Measurements from ENCODE around the gene GSN.

The GSN gene

GRCh38 chr9:121328876-121329681 is 61.1 kb downstream of the GSN start:
- Histone ChIP-seq H3K4me1 (ENCODE audit: control insufficient read depth in 1 of 2, insufficient read depth in 1 of 2, low read depth in 1 of 2, low read length in 1 of 2) (peaks cover 33 to 45% of the 10 kb centered on the region in 2 experiments), H3K9me3 (no peaks in the 10 kb centered on the region), H3K36me3 (peaks cover 100% of the 10 kb centered on the region), H3K27me3 (no peaks in the 10 kb centered on the region), H3K4me3 (ENCODE audit: low read depth in 1 of 2, low read length in 1 of 2) (no peak overlapping the region), H3K27ac (peak overlapping the region; percentile 73)
- no peak for TF ChIP-seq CTCF (IDR thresholded peaks at IDR 0.05)

GRCh38 chr9:121331549-121331948 is 63.6 kb downstream of the GSN start:
- Histone ChIP-seq H3K27ac (peak overlapping the region; percentile 44), H3K9me3 (no peaks in the 10 kb centered on the region), H3K27me3 (no peaks in the 10 kb centered on the region), H3K4me3 (ENCODE audit: low read depth in 1 of 2, low read length in 1 of 2) (no peak overlapping the region), H3K4me1 (ENCODE audit: control insufficient read depth in 1 of 2, insufficient read depth in 1 of 2, low read depth in 1 of 2, low read length in 1 of 2) (peaks cover 16 to 24% of the 10 kb centered on the region in 2 experiments), H3K36me3 (peaks cover 93% of the 10 kb centered on the region)
- no peak for TF ChIP-seq CTCF (IDR thresholded peaks at IDR 0.05)

GRCh38 chr9:121331992-121332685 is 64.2 kb downstream of the GSN start:
- Histone ChIP-seq H3K4me3 (ENCODE audit: low read depth in 1 of 2, low read length in 1 of 2) (no peak overlapping the region), H3K27me3 (no peaks in the 10 kb centered on the region), H3K27ac (peak overlapping the region; percentile 44), H3K9me3 (no peaks in the 10 kb centered on the region), H3K36me3 (peaks cover 92% of the 10 kb centered on the region), H3K4me1 (ENCODE audit: control insufficient read depth in 1 of 2, insufficient read depth in 1 of 2, low read depth in 1 of 2, low read length in 1 of 2) (peaks cover 16 to 24% of the 10 kb centered on the region in 2 experiments)
- TF ChIP-seq CTCF (IDR thresholded peaks at IDR 0.05) = no peak

GRCh38 chr9:121333950-121334773 is 66.2 kb downstream of the GSN start:
- Histone ChIP-seq H3K4me3 (ENCODE audit: low read depth in 1 of 2, low read length in 1 of 2) (no peak overlapping the region), H3K27me3 (no peaks in the 10 kb centered on the region), H3K4me1 (ENCODE audit: control insufficient read depth in 1 of 2, insufficient read depth in 1 of 2, low read depth in 1 of 2, low read length in 1 of 2) (peaks cover 9 to 10% of the 10 kb centered on the region in 2 experiments), H3K27ac (peak overlapping the region; percentile 64), H3K9me3 (no peaks in the 10 kb centered on the region), H3K36me3 (peaks cover 83% of the 10 kb centered on the region)
- TF ChIP-seq CTCF (IDR thresholded peaks at IDR 0.05) = no peak

GRCh38 chr9:121336665-121337064 is 68.7 kb downstream of the GSN start:
- Histone ChIP-seq H3K27me3 (no peaks in the 10 kb centered on the region), H3K9me3 (no peaks in the 10 kb centered on the region), H3K4me3 (ENCODE audit: low read depth in 1 of 2, low read length in 1 of 2) (no peak overlapping the region), H3K4me1 (ENCODE audit: control insufficient read depth in 1 of 2, insufficient read depth in 1 of 2, low read depth in 1 of 2, low read length in 1 of 2) (peaks cover 0 to 8% of the 10 kb centered on the region in 2 experiments), H3K36me3 (peaks cover 66% of the 10 kb centered on the region), H3K27ac (peak overlapping the region; percentile 64)
- TF ChIP-seq CTCF (IDR thresholded peaks at IDR 0.05) = no peak

All from neutrophil (primary cell).